Thyroid gland (tissue), 4 donors: ENCODE results near the gene L2HGDH. TPM values are rescaled to one million over a fixed set of nuclear protein-coding genes. Genes with fewer than 3 reads are reported as not detected.
A peak's percentile ranks its signal among the peaks of the same experiment; 100 is the strongest.

Source experiments
- DNase-seq, 2 donors: peaks; one replicate each; pipeline ENCODE4 v3.0.0-alpha.2; 2019
- H3K27ac ChIP-seq, 3 donors: fragments of 200-600 bp; sonication (generic); 1 replicate in 2 of 3; 2 replicates in 1 of 3; pipeline ENCODE4 v1.5.1; 2016 to 2019; ENCODE audit warnings: mild to moderate bottlenecking in 1 of 3, moderate library complexity in 1 of 3
- H3K27me3 ChIP-seq: fragments of 200-600 bp; sonication (generic); one replicate; pipeline ENCODE4 v1.5.1; 2019
- H3K36me3 ChIP-seq, 2 donors: fragments of 200-600 bp; sonication (generic); one replicate each; pipeline ENCODE4 v1.5.1; 2016 to 2019
- H3K4me1 ChIP-seq, 2 donors: fragments of 200-600 bp; sonication (generic); one replicate each; pipeline ENCODE4 v1.5.1; 2017 to 2019
- H3K4me3 ChIP-seq, 3 donors: fragments of 200-600 bp; sonication (generic); replicated peaks in 1 of 3; 1 replicate in 2 of 3; 2 replicates in 1 of 3; pipeline ENCODE4 v1.5.1; 2016; ENCODE audit warnings: mild to moderate bottlenecking in 1 of 3
- H3K9me3 ChIP-seq: fragments of 200-600 bp; sonication (generic); one replicate; pipeline ENCODE4 v1.5.1; 2017
- CTCF ChIP-seq, 6 experiments: fragments of 200-600 bp in 3 of 6; fragments of 450-650 bp in 3 of 6; sonication (generic) in 3 of 6; IDR thresholded peaks; one replicate each; pipeline ENCODE4 v1.5.1; 2016 to 2019; ENCODE audit warnings: antibody characterized with exemption in 6 of 6, mild to moderate bottlenecking in 2 of 6, inconsistent platforms in 1 of 6, moderate library complexity in 1 of 6
- POLR2A ChIP-seq, 2 donors: fragments of 450-650 bp; IDR thresholded peaks; one replicate each; pipeline ENCODE4 v1.6.1; 2017; ENCODE audit warnings: antibody characterized with exemption in 2 of 2, mild to moderate bottlenecking in 2 of 2, moderate library complexity in 1 of 2
- WGBS, 2 donors: methylation state at CpG; one replicate each; pipeline ENCODE4 v1.1.5; 2017; 5-methylcytosine and 5-hydroxymethylcytosine counted together
- intact Hi-C: fragments of 100-400 bp; cut with DNase I; formaldehyde crosslinking; loops from one replicate; pipeline ENCODE4 v1.15.1; 2023
- total RNA-seq, 4 donors: library from RNA; depleted of rRNA; stranded (reverse); fragments of >200 nt; gene quantifications; one replicate each; pipeline ENCODE4 v1.2.3, GENCODE V29; 2016

Gene L2HGDH
- total RNA-seq: 10 to 100 TPM in 2 of 4 donors, 1 to 10 TPM in 2; 8.7 to 10.9 (median 9.7) TPM

GRCh38 chr14:50311972-50312733 is at the start of gene L2HGDH, which contains the start of gene DMAC2L:
TSS of gene L2HGDH (minus strand) at chr14:50312229. CDS start at chr14:50312150, 79 bp downstream.
TSS of gene DMAC2L (plus strand) at chr14:50312324. CDS start at chr14:50321488, 9,164 bp downstream.
- peak; percentile 95 to 96 for DNase-seq
- Histone ChIP-seq H3K4me1 (peaks cover 7 to 9% of the 10 kb centered on the region in 2 donors), H3K36me3 (no peaks in the 10 kb centered on the region), H3K4me3 (peak within 1 kb of the TSS; percentile 57 to 59 (median 58)), H3K27ac (peak within 1 kb of the TSS; percentile 75 to 89 (median 81)), H3K9me3 (no peaks in the 10 kb centered on the region), H3K27me3 (no peaks in the 10 kb centered on the region)
- WGBS, 2 donors: 0% methylated on average over 18 of the region's 83 CpGs; no CpG with 5 or more reads in 1 of the 2 donors
- TF ChIP-seq CTCF (IDR thresholded peaks at IDR 0.05) (peak in 2 of 6 experiments; percentile 0 to 76), POLR2A (IDR thresholded peaks at IDR 0.05) (peak; percentile 23 to 96)
- intact Hi-C loops: no loop called here

GRCh38 chr14:50360851-50361250 is 48.8 kb upstream of the L2HGDH start:
- Histone ChIP-seq H3K27me3 (no peaks in the 10 kb centered on the region), H3K4me3 (no peak overlapping the region), H3K27ac (no peak overlapping the region), H3K4me1 (peaks cover 0 to 11% of the 10 kb centered on the region in 2 donors), H3K36me3 (no peaks in the 10 kb centered on the region), H3K9me3 (no peaks in the 10 kb centered on the region)
- TF ChIP-seq CTCF (IDR thresholded peaks at IDR 0.05) (no peak), POLR2A (IDR thresholded peaks at IDR 0.05) (no peak)
- no peak for DNase-seq
- 94 to 95% methylated on average over 2 of the region's 2 CpGs for WGBS, 2 donors
- intact Hi-C loops: no loop called here

DNA sequence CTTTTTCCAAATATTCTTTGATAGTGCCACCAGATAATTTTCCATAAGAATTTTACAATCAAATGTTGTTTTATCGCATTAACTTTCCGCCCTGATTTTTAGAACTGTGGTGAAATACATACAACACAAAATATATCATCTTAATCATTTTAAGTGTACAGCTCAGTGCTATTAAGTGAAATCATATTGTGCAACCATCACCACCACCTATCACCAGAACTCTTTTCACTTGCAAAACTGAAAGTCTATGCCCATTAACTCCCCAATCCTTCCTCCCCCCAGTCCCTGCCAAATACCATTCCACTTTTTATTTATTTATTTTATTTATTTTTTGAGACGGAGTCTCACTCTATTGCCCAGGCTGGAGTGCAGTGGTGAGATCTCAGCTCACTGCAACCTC is 48.1 kb upstream of the L2HGDH start:
- intact Hi-C loops: no loop called here

GRCh38 chr14:50359631-50360030 is 47.6 kb upstream of the L2HGDH start:
- Histone ChIP-seq H3K9me3 (no peaks in the 10 kb centered on the region), H3K4me3 (no peak overlapping the region), H3K4me1 (peaks cover 0 to 11% of the 10 kb centered on the region in 2 donors), H3K36me3 (no peaks in the 10 kb centered on the region), H3K27ac (no peak overlapping the region), H3K27me3 (no peaks in the 10 kb centered on the region)
- DNase-seq: no peak
- TF ChIP-seq CTCF (IDR thresholded peaks at IDR 0.05) (no peak), POLR2A (IDR thresholded peaks at IDR 0.05) (no peak)
- WGBS, 2 donors: 91 to 92% methylated on average over 5 of the region's 5 CpGs
- intact Hi-C loops: no loop called here

More for the DNA sequence above, 48.1 kb upstream of the L2HGDH start:
- 98 to 99% methylated on average over 3 of the region's 3 CpGs for WGBS, 2 donors
- H3K4me3 ChIP-seq: no peak overlapping the region
- no peak overlapping the region for H3K27ac ChIP-seq
- H3K9me3 ChIP-seq: no peaks in the 10 kb centered on the region
- peaks cover 0 to 11% of the 10 kb centered on the region in 2 donors for H3K4me1 ChIP-seq
- no peaks in the 10 kb centered on the region for H3K27me3 ChIP-seq
- no peak for DNase-seq
- TF ChIP-seq POLR2A (IDR thresholded peaks at IDR 0.05) (no peak), CTCF (IDR thresholded peaks at IDR 0.05) (no peak)
- H3K36me3 ChIP-seq: no peaks in the 10 kb centered on the region

- WGBS, 2 donors: 92 to 97% methylated on average over 4 of the region's 4 CpGs
Observed at GRCh38 chr14:50357753-50358395, 45.8 kb upstream of the L2HGDH start.

More at GRCh38 chr14:50357753-50358395, 45.8 kb upstream of the L2HGDH start:
- no peak overlapping the region for H3K4me3 ChIP-seq
- DNase-seq: no peak
- no peak for TF ChIP-seq CTCF (IDR thresholded peaks at IDR 0.05)
- no peak for TF ChIP-seq POLR2A (IDR thresholded peaks at IDR 0.05)
- no peak overlapping the region for H3K27ac ChIP-seq
- H3K9me3 ChIP-seq: no peaks in the 10 kb centered on the region
- no peaks in the 10 kb centered on the region for H3K4me1 ChIP-seq
- intact Hi-C loops: no loop called here
- H3K36me3 ChIP-seq: no peaks in the 10 kb centered on the region
- H3K27me3 ChIP-seq: no peaks in the 10 kb centered on the region
